Measurements from ENCODE around the gene NAXE.

Gene NAXE

DNA sequence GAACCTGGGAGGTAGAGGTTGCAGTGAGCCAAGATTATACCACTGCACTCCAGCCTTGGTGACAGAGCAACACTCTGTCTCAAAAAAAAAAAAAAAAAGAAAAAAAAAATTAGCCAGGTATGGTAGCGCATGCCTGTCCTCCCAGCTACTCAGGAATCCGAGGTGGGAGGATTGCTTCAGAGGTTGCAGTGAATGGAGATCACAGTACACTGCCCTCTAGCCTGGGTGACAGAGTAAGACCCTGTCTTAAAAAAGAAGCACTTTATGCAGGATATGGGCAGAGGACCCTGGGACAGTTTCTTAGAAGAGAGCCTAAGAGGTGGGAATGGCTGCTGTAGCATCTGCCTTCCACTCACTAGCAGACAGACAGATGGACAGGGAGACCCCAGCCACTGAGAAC lies 42.2 kb upstream of the NAXE start:
- no peak; the same call in 2 of the 3 replicates for ATAC-seq
- TF ChIP-seq ESRRG (CRISPR knock-in tag; IDR thresholded peaks at IDR 0.05): no peak
- TF ChIP-seq, protein P1, sequence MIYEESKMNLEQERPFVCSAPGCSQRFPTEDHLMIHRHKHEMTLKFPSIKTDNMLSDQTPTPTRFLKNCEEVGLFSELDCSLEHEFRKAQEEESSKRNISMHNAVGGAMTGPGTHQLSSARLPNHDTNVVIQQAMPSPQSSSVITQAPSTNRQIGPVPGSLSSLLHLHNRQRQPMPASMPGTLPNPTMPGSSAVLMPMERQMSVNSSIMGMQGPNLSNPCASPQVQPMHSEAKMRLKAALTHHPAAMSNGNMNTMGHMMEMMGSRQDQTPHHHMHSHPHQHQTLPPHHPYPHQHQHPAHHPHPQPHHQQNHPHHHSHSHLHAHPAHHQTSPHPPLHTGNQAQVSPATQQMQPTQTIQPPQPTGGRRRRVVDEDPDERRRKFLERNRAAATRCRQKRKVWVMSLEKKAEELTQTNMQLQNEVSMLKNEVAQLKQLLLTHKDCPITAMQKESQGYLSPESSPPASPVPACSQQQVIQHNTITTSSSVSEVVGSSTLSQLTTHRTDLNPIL (CRISPR knock-in tag; IDR thresholded peaks at IDR 0.05; ENCODE audit: low read depth): no peak

DNA sequence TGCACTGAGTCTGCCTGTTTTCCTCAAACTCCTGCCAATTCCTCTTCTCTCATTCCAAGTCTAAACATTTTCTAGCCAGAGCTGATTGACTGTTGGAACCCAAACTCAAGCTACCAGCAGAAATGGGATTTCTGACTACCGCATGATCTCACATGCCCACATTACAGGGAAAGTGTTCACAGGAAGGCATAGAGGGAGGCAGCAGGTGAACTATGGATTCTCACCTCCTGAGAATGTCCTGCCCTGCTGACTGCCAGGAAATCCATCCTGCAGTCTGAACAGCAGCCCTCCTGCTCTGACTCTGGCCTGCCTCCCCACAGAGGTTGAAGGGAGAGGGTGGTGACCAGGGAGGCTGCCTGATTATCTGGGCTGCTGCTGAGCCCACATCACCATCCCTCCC lies 41.7 kb upstream of the NAXE start:
- no peak for ATAC-seq
- TF ChIP-seq TOX (CRISPR knock-in tag; IDR thresholded peaks at IDR 0.05; ENCODE audit: borderline replicate concordance): no peak
- TF ChIP-seq ESRRG (CRISPR knock-in tag; IDR thresholded peaks at IDR 0.05): no peak
- TF ChIP-seq, protein P1 (CRISPR knock-in tag; IDR thresholded peaks at IDR 0.05; ENCODE audit: low read depth): no peak
- no peak for TF ChIP-seq ZC3H10 (CRISPR knock-in tag; IDR thresholded peaks at IDR 0.05)
- no peak for TF ChIP-seq PPARA (CRISPR knock-in tag; IDR thresholded peaks at IDR 0.05; ENCODE audit: borderline replicate concordance)
- TF ChIP-seq, protein P2, sequence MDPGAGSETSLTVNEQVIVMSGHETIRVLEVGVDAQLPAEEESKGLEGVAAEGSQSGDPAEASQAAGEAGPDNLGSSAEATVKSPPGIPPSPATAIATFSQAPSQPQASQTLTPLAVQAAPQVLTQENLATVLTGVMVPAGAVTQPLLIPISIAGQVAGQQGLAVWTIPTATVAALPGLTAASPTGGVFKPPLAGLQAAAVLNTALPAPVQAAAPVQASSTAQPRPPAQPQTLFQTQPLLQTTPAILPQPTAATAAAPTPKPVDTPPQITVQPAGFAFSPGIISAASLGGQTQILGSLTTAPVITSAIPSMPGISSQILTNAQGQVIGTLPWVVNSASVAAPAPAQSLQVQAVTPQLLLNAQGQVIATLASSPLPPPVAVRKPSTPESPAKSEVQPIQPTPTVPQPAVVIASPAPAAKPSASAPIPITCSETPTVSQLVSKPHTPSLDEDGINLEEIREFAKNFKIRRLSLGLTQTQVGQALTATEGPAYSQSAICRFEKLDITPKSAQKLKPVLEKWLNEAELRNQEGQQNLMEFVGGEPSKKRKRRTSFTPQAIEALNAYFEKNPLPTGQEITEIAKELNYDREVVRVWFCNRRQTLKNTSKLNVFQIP (CRISPR knock-in tag; IDR thresholded peaks at IDR 0.05; ENCODE audit: borderline replicate concordance, low read depth): no peak
- TF ChIP-seq ISL1 (CRISPR knock-in tag; IDR thresholded peaks at IDR 0.05): no peak
- TF ChIP-seq ZNF8 (CRISPR knock-in tag; IDR thresholded peaks at IDR 0.05): no peak
- TF ChIP-seq GLIS3 (CRISPR knock-in tag; IDR thresholded peaks at IDR 0.05): no peak
- no peak for TF ChIP-seq ZFP30 (CRISPR knock-in tag; IDR thresholded peaks at IDR 0.05)
- TF ChIP-seq TCF4 (CRISPR knock-in tag; IDR thresholded peaks at IDR 0.05; ENCODE audit: borderline replicate concordance): no peak
- no peak for TF ChIP-seq ARNTL (CRISPR knock-in tag; IDR thresholded peaks at IDR 0.05; ENCODE audit: borderline replicate concordance, low read depth)
- TF ChIP-seq ZNF565 (CRISPR knock-in tag; conservative IDR thresholded peaks at IDR 0.05; ENCODE audit: low read depth): no peak
- TF ChIP-seq ZFP3 (CRISPR knock-in tag; IDR thresholded peaks at IDR 0.05): no peak
- no peak for TF ChIP-seq RARB (CRISPR knock-in tag; IDR thresholded peaks at IDR 0.05)
- TF ChIP-seq, protein P3, sequence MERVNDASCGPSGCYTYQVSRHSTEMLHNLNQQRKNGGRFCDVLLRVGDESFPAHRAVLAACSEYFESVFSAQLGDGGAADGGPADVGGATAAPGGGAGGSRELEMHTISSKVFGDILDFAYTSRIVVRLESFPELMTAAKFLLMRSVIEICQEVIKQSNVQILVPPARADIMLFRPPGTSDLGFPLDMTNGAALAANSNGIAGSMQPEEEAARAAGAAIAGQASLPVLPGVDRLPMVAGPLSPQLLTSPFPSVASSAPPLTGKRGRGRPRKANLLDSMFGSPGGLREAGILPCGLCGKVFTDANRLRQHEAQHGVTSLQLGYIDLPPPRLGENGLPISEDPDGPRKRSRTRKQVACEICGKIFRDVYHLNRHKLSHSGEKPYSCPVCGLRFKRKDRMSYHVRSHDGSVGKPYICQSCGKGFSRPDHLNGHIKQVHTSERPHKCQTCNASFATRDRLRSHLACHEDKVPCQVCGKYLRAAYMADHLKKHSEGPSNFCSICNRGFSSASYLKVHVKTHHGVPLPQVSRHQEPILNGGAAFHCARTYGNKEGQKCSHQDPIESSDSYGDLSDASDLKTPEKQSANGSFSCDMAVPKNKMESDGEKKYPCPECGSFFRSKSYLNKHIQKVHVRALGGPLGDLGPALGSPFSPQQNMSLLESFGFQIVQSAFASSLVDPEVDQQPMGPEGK (CRISPR knock-in tag; IDR thresholded peaks at IDR 0.05; ENCODE audit: borderline replicate concordance): no peak

DNA sequence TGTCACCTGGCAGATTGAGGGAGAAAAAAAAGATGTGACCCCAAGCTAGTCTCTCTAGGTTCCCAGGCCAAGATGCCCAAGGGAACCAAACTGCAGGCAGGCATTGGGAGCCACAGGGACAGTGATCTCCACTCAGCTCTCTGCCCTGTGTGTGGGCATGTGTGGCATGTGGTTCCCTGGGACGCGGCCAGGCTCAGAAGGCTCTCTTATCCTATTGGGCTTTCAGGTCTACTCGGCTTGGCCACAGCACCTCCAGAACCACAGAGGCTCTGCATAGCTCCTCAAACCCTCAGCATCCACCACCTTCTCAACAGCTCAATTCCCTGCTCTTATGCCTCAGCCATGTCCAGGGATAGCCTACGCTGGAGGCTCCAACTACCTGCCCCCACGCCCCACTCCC lies 41.2 kb upstream of the NAXE start:
- no peak for ATAC-seq

DNA sequence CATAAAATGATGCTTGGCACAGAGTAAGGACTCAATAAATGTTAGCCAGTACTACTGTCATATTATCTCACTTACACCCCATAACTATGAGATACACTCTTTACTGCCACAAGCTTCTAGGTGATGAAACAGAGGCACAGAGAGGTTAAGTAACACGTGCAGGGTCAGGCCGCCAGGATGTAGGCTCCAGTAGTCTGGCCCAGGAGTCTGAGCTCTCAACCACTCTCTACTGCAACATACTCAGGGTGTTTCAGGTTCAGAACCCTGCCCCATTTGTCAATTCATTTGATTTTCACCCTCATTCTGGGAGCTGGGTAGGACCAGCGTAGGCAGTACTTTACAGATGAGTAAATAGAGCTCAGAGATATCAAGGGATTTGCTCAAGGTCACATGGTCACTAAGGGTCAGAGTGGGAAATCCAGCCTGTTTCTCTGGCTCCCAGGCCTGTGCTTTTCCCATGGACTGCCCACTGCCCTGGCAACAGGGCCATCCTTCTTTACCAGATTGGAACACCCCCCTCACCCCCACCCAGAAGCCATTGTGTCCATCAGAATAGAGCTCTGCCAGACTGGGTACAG lies 40.4 kb upstream of the NAXE start:
- no peak for ATAC-seq
- TF ChIP-seq, protein P3 (CRISPR knock-in tag; IDR thresholded peaks at IDR 0.05; ENCODE audit: borderline replicate concordance): no peak
- TF ChIP-seq RARB (CRISPR knock-in tag; IDR thresholded peaks at IDR 0.05) (no peak), ZFP30 (CRISPR knock-in tag; IDR thresholded peaks at IDR 0.05) (no peak), ZNF8 (CRISPR knock-in tag; IDR thresholded peaks at IDR 0.05) (no peak), TCF4 (CRISPR knock-in tag; IDR thresholded peaks at IDR 0.05; ENCODE audit: borderline replicate concordance) (no peak), OSR1 (CRISPR knock-in tag; IDR thresholded peaks at IDR 0.05) (no peak), ZNF70 (CRISPR knock-in tag; IDR thresholded peaks at IDR 0.05) (no peak), ARNTL (CRISPR knock-in tag; IDR thresholded peaks at IDR 0.05; ENCODE audit: borderline replicate concordance, low read depth) (no peak), ZNF565 (CRISPR knock-in tag; conservative IDR thresholded peaks at IDR 0.05; ENCODE audit: low read depth) (no peak), PPARA (CRISPR knock-in tag; IDR thresholded peaks at IDR 0.05; ENCODE audit: borderline replicate concordance) (no peak), CSDC2 (CRISPR knock-in tag; IDR thresholded peaks at IDR 0.05) (no peak), ISL1 (CRISPR knock-in tag; IDR thresholded peaks at IDR 0.05) (no peak)
- TF ChIP-seq, protein P4, sequence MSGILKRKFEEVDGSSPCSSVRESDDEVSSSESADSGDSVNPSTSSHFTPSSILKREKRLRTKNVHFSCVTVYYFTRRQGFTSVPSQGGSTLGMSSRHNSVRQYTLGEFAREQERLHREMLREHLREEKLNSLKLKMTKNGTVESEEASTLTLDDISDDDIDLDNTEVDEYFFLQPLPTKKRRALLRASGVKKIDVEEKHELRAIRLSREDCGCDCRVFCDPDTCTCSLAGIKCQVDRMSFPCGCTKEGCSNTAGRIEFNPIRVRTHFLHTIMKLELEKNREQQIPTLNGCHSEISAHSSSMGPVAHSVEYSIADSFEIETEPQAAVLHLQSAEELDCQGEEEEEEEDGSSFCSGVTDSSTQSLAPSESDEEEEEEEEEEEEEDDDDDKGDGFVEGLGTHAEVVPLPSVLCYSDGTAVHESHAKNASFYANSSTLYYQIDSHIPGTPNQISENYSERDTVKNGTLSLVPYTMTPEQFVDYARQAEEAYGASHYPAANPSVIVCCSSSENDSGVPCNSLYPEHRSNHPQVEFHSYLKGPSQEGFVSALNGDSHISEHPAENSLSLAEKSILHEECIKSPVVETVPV (CRISPR knock-in tag; IDR thresholded peaks at IDR 0.05): no peak

More for the DNA sequence above, 41.2 kb upstream of the NAXE start:
- TF ChIP-seq ISL1 (CRISPR knock-in tag; IDR thresholded peaks at IDR 0.05): no peak
- no peak for TF ChIP-seq ZNF8 (CRISPR knock-in tag; IDR thresholded peaks at IDR 0.05)
- no peak for TF ChIP-seq ZFP3 (CRISPR knock-in tag; IDR thresholded peaks at IDR 0.05)
- no peak for TF ChIP-seq TCF4 (CRISPR knock-in tag; IDR thresholded peaks at IDR 0.05; ENCODE audit: borderline replicate concordance)
- TF ChIP-seq, protein P3 (CRISPR knock-in tag; IDR thresholded peaks at IDR 0.05; ENCODE audit: borderline replicate concordance): no peak

Data from SK-N-SH treated with all-trans-retinoic acid at 6 μM for 48 hours (cell line).